SK-N-MC (cell line): Measurements from ENCODE around the gene COL21A1.
A peak's percentile ranks its signal among the peaks of the same experiment; 100 is the strongest.

Source experiments
- DNase-seq: peaks from one replicate; pipeline ENCODE4 v3.0.0-alpha.2; 2011; ENCODE audit warnings: low read depth, low spot score
- H3K27ac ChIP-seq: fragments of 200-600 bp; sonication (generic); 2 replicates; pipeline ENCODE4 v1.5.1; 2016; ENCODE audit warnings: mixed run types
- H3K36me3 ChIP-seq: fragments of 200-600 bp; sonication (generic); 2 replicates; pipeline ENCODE4 v1.6.1; 2017; ENCODE audit warnings: antibody characterized with exemption, low read length, mixed read lengths; ENCODE audit not compliant: insufficient read depth
- H3K4me3 ChIP-seq: fragments of 200-600 bp; sonication (generic); 2 replicates; pipeline ENCODE4 v1.5.1; 2016
- H3K9ac ChIP-seq: fragments of 200-600 bp; sonication (generic); 2 replicates; pipeline ENCODE4 v1.8.0; 2017; ENCODE audit warnings: mixed run types, mixed read lengths; ENCODE audit not compliant: insufficient read length
- H3K9me3 ChIP-seq: fragments of 200-600 bp; sonication (generic); 2 replicates; pipeline ENCODE4 v1.6.1; 2017; ENCODE audit warnings: low read depth, mild to moderate bottlenecking, antibody characterized with exemption, low read length, moderate library complexity, mixed read lengths
- EZH2 ChIP-seq: fragments of 200-600 bp; sonication (generic); IDR thresholded peaks from one replicate; pipeline ENCODE4 v1.6.1; 2017; ENCODE audit warnings: antibody characterized with exemption
- FOXP2 ChIP-seq: optimal IDR thresholded peaks from 2 replicates; pipeline ENCODE3; 2011; ENCODE audit warnings: mild to moderate bottlenecking, moderate library complexity; ENCODE audit not compliant: insufficient read depth; ENCODE audit errors: extremely low read length, control extremely low read depth
- POLR2AphosphoS5 ChIP-seq: IDR thresholded peaks from 2 replicates; pipeline ENCODE4 v1.6.1; 2012; ENCODE audit warnings: mild to moderate bottlenecking, low read depth, low read length, borderline replicate concordance

COL21A1 gene

GRCh38 chr6:56246881-56247653 is at the start of gene COL21A1:
COL21A1 (minus strand) TSS chr6:56247580; CDS start chr6:56182618, 64,962 bp downstream.
- Histone ChIP-seq H3K9ac (no peak within 1 kb of the TSS), H3K36me3 (no peaks in the 10 kb centered on the region), H3K27ac (peak within 1 kb of the TSS; percentile 77; the same call in 1 of the 2 replicates), H3K9me3 (no peaks in the 10 kb centered on the region), H3K4me3 (no peak within 1 kb of the TSS)
- no peak for TF ChIP-seq FOXP2
- TF ChIP-seq EZH2 = no peak
- TF ChIP-seq POLR2AphosphoS5 = no peak
- no peak for DNase-seq

- Histone ChIP-seq H3K27ac (peak overlapping the region; percentile 86), H3K9ac (no peak overlapping the region), H3K36me3 (no peaks in the 10 kb centered on the region), H3K9me3 (no peaks in the 10 kb centered on the region; the same call in 1 of the 2 replicates), H3K4me3 (no peak overlapping the region)
- DNase-seq = peak; percentile 61
- TF ChIP-seq FOXP2 (no peak), EZH2 (no peak), POLR2AphosphoS5 (peak; percentile 31; the same call in 1 of the 2 replicates)
Observed at GRCh38 chr6:56293781-56294180, 46.4 kb upstream of the COL21A1 start.

- peak overlapping the region; percentile 86 for H3K27ac ChIP-seq
- DNase-seq = peak; percentile 83
Observed at GRCh38 chr6:56292505-56293181, 45.3 kb upstream of the COL21A1 start.

GRCh38 chr6:56291302-56291917 is 44.0 kb upstream of the COL21A1 start:
- Histone ChIP-seq H3K4me3 (no peak overlapping the region), H3K36me3 (peaks cover 4% of the 10 kb centered on the region; the same call in 1 of the 2 replicates), H3K9me3 (peaks cover 5% of the 10 kb centered on the region; the same call in 1 of the 2 replicates), H3K27ac (peak overlapping the region; percentile 11; the same call in 1 of the 2 replicates), H3K9ac (no peak overlapping the region)
- DNase-seq = no peak
- no peak for TF ChIP-seq EZH2
- TF ChIP-seq FOXP2 = no peak
- TF ChIP-seq POLR2AphosphoS5 = no peak

More at GRCh38 chr6:56292505-56293181, 45.3 kb upstream of the COL21A1 start:
- H3K4me3 ChIP-seq = no peak overlapping the region
- no peaks in the 10 kb centered on the region; the same call in 1 of the 2 replicates for H3K9me3 ChIP-seq
- TF ChIP-seq EZH2 (no peak), POLR2AphosphoS5 (no peak), FOXP2 (no peak)
- H3K9ac ChIP-seq = peak overlapping the region; percentile 4
- no peaks in the 10 kb centered on the region for H3K36me3 ChIP-seq

- no peak overlapping the region for H3K9ac ChIP-seq
- H3K9me3 ChIP-seq = peaks cover 5% of the 10 kb centered on the region; the same call in 1 of the 2 replicates
- no peak for DNase-seq
- no peak overlapping the region for H3K27ac ChIP-seq
- no peak overlapping the region for H3K4me3 ChIP-seq
- peaks cover 4% of the 10 kb centered on the region; the same call in 1 of the 2 replicates for H3K36me3 ChIP-seq
- TF ChIP-seq POLR2AphosphoS5 = no peak
Observed at GRCh38 chr6:56289721-56290120, 42.3 kb upstream of the COL21A1 start.

- no peak overlapping the region for H3K4me3 ChIP-seq
- H3K36me3 ChIP-seq = peaks cover 4% of the 10 kb centered on the region; the same call in 1 of the 2 replicates
- H3K9me3 ChIP-seq = peaks cover 5% of the 10 kb centered on the region; the same call in 1 of the 2 replicates
- H3K9ac ChIP-seq = no peak overlapping the region
- no peak overlapping the region; the same call in 1 of the 2 replicates for H3K27ac ChIP-seq
- TF ChIP-seq POLR2AphosphoS5 (no peak), EZH2 (no peak), FOXP2 (no peak)
- no peak for DNase-seq
Observed at GRCh38 chr6:56288347-56288746, 41.0 kb upstream of the COL21A1 start.

GRCh38 chr6:56282391-56282790 is 35.0 kb upstream of the COL21A1 start:
- no peak overlapping the region for H3K27ac ChIP-seq
- H3K4me3 ChIP-seq = no peak overlapping the region
- H3K9me3 ChIP-seq = peaks cover 5% of the 10 kb centered on the region; the same call in 1 of the 2 replicates
- DNase-seq = no peak
- TF ChIP-seq EZH2 (no peak), FOXP2 (no peak), POLR2AphosphoS5 (no peak)
- H3K9ac ChIP-seq = no peak overlapping the region
- H3K36me3 ChIP-seq = peaks cover 4% of the 10 kb centered on the region; the same call in 1 of the 2 replicates

GRCh38 chr6:56280126-56280525 is 32.7 kb upstream of the COL21A1 start:
- Histone ChIP-seq H3K9me3 (no peaks in the 10 kb centered on the region; the same call in 1 of the 2 replicates), H3K4me3 (no peak overlapping the region), H3K36me3 (no peaks in the 10 kb centered on the region), H3K9ac (no peak overlapping the region), H3K27ac (peak overlapping the region; percentile 95; the same call in 1 of the 2 replicates)
- DNase-seq = no peak
- no peak for TF ChIP-seq POLR2AphosphoS5
- no peak for TF ChIP-seq EZH2
- TF ChIP-seq FOXP2 = no peak
